ENCODE data around the gene ANKRD65.
A peak's percentile ranks its signal among the peaks of the same experiment; 100 is the strongest.
"Not testable (repeated sequence)": the region's sequence is repeated elsewhere in the genome, so short reads cannot be mapped to it uniquely, and the experiment has no call there.

Gene ANKRD65

DNA sequence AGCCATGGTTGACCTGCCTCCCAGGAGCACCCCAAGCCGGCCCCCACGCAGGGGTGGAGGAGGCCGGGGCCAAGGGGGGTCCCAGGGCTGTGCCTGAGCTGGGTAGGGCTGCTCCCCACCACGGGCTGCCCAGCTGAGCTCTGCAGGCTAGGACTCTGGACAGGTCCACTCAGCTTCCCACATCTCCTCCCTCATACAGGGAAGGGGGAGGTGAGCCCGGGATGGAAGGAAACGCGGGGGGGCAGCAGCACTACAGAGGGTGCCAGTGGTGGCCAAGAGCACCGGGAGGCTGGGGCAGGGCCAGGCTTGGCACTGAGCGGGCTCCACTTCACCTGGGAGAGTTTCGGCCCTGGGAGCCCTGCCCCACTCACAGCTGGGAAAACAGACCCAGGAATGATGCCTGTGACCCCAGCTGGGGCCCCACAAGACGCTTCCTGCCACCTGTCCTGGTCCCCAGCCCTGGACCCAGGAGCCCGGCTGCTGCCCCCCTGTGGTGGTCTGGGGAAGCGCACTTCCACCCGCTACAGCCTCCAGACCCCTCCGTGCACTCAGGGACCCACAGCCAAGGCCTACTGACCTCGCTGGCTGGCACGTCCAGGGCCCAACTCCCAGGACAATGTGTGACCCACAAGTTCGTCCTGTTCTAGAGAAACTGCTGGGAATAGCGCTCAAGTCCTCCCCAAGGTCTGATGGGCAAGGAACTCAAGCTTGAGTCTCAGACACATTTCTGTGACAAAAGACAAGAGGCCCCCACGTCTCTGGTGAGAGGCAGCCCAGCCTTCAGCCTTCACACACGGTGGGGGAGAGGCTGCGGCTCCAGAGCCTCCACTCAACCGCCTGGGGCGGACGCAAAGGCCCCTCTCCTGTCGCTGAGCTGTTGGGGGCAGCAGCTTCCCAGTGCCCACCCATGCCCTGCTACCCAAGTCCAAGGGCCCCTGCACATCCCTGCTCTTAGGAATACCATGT lies 49.0 kb downstream of the ANKRD65 start:
- DNase-seq (ENCODE audit: low read depth in 3 of 3), result peak; percentile 52 to 77 (median 72)

GRCh38 chr1:1371364-1371745 lies 49.7 kb downstream of the ANKRD65 start:
- DNase-seq (ENCODE audit: low read depth in 3 of 3), result no peak

DNA sequence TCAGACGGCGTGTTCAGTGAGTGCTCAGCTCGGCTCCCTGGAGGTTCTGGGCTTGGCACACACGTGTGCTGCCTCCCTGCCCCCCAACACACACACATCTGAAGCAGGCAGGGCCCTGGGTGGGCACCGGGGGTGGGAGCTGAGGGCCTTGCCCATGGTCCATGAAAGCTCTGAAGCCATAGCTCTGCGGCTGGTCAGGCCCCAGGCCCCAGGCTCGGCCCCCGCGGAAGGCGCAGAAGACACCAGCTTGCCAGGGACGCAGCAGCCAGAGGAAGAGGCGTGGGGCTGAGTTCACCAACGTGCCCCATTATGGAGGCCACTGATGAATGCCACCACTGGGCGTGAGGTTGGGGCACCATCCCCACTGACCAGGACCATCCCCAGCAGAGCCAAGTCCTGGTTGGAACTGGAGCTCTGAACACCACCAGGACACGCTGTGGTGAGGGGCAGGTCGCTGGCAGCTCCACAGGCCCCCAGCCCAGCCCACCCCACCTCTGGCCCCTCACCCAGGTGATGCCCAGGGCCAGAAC lies 50.2 kb downstream of the ANKRD65 start:
- no peak for DNase-seq (ENCODE audit: low read depth in 3 of 3)

- not testable (repeated sequence) for DNase-seq (ENCODE audit: low read depth in 3 of 3)
Measured at GRCh38 chr1:1370094-1370493, 51.0 kb downstream of the ANKRD65 start.

Data from stimulated activated CD4-positive, alpha-beta T cell treated with anti-CD3 and anti-CD28 coated beads, TNF-alpha, amount 100 ng/mL, for 48 hours (primary cell).